Islet precursor cell (in vitro differentiated cells): Measurements from ENCODE around the gene VAPB.

Experiments
- DNase-seq: peaks from one replicate; pipeline ENCODE4 v3.0.0-alpha.2; 2018

Gene VAPB

DNA sequence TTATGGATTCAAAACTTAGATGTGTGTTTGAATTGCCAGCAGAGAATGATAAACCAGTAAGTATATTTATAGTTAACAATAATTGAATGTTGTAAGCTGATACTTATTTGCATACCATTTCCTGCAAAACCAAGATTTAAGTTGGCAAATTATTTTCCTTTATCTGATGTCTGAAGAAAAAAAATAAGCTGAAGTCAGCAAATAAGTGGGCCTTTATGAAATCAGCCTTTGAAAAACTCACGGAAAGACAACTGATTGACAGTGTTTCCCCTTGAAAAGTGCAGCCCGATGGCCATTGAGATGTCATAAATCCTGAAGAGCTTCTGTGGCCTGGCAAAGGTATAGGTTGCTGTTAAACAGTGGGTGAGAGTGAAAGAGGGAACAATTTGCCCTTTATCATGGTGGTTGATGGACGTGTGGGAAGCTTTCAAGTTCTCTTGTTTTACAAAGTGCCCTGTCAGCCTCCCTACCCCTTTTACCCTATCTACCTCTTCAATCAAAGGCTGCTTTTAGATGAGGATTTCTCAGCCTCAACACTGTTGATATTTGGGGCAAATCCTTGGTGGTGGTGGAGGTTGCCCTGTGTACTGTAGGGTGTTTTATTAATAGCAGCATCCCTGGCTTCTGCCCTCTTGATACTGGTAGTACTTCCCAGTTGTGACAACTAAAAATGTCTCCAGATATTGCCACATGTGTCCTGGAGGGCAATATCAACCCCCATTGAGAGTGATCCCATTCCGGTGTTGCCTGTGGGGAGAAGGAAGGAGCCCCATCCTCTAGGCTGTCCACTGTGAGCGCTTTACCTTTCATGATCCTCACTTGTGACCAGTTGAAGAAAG lies 50.2 kb downstream of the VAPB start:
- DNase-seq = no peak

- peak; percentile 57 for DNase-seq
These were observed 51.2 kb downstream of the VAPB start for GRCh38 chr20:58440021-58440767.

DNA sequence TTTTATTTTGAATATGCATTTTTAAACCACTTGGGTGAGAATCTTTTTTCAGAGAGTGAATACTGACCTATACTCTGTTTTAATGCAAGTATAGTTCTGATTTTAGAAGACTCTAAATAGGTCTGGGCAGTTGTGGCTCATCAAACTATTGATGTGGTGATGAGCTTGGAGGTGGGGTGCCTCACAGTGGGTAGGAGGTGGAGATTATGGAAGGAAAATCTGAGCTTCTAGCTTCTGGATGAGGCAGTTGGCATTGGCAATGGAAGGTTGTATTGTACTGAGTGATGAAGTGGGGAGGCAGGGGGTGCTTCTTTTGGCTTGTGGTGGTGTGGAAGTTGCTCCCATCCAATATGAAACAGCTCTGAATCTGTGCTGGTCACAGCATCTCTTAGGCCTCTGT lies 52.7 kb downstream of the VAPB start:
- DNase-seq = no peak

DNA sequence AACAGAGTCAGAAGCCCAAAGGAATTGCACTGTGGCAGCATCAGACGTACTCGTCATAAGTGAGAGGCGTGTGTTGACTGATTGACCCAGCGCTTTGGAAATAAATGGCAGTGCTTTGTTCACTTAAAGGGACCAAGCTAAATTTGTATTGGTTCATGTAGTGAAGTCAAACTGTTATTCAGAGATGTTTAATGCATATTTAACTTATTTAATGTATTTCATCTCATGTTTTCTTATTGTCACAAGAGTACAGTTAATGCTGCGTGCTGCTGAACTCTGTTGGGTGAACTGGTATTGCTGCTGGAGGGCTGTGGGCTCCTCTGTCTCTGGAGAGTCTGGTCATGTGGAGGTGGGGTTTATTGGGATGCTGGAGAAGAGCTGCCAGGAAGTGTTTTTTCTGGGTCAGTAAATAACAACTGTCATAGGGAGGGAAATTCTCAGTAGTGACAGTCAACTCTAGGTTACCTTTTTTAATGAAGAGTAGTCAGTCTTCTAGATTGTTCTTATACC lies 55.8 kb downstream of the VAPB start:
- DNase-seq = no peak

DNA sequence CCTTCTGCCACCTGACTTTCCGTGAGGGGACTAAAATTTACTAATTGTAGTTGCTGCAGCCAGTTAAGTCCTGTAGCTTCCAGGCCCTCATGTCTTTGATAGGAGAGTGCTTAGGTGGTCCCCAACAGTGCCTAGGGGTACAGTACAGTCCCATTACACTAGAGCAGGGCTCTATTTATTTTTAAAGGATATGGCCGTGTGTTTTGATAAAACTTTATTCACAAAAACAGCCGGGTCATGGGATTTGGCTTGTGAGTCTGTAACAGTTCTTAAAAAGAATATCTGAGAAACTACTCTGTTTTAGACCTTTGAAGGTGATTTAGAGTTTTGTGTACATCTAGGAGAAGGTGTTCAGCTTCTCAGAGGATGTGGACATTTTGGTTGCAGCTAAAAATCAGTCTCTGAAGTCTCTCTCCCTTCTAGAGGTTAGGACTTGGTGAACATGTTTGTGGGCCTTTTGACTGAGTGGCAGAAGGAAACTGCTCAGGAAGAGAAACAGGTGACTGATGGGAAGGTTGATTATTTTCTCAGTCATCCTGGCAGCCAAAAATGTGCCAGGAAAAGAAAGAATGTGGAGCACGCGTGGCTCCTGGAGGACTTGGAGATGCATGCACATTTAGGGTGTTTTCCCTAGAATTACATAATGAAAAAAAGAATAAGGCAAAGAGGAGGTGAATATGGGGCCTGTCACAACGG lies 57.4 kb downstream of the VAPB start:
- DNase-seq = no peak

DNA sequence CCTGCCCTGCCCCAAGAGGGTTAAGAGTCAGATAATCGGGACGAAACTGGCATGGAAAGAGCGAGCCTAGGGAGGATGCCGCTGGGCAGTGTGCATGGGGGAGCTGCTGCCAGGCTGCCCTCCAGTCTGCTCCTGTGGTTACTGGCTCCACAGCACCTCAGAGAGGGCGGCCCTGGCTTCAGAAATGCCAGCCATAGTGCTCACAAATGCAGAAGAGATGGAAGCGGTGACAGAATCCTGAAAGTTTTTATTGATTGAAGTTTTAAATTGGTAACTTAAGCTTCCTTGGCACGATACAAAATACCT lies 57.9 kb downstream of the VAPB start:
- peak; percentile 37 for DNase-seq

GRCh38 chr20:58447511-58448391 lies 58.7 kb downstream of the VAPB start:
- DNase-seq = peak; percentile 81

DNA sequence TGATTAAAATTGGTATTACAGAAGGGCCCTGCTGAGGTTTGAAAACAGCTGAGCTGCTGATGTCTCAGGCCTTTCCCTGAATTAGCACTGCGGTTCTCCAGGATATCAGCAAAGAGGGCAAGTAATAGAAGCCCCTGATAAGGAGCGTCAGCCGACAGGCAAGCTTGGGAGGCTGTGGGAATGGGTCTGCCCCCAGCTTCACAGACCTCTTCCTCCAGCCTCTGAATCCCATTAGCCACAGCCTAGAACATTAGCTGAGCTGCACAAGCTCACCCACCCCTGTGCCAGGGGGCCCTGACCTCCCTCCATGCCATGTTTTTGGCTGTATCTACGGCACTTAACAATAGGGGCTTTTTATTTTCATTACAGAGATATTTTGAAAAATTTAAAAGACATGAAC lies 59.9 kb downstream of the VAPB start:
- peak; percentile 55 for DNase-seq

- DNase-seq = peak; percentile 57
These were observed 60.7 kb downstream of the VAPB start for GRCh38 chr20:58449681-58450221.

DNA sequence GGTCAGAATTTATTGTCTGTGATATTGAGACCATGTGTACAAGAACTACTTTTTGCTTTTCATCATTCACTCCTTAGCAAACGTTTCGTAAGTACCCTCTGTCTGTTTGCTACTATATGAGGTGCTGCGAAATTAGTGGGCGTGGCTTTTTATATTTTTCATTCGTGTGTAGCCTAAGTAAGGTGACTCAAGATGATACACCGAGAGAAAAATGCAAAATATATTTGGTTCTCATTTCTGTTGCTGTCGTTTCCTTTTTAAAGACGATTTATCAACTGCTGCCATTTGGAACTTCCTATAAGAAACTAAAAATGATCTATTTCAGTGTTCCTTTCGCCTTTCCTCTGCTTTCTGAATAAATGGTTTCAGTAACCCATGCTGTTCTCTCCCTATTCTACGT lies 61.2 kb downstream of the VAPB start:
- DNase-seq = no peak

- no peak for DNase-seq
These were observed 63.7 kb downstream of the VAPB start for GRCh38 chr20:58452667-58453255.

- no peak for DNase-seq
These were observed 64.4 kb downstream of the VAPB start for GRCh38 chr20:58453391-58453790.

GRCh38 chr20:58454460-58454859 lies 65.4 kb downstream of the VAPB start:
- DNase-seq = no peak

DNA sequence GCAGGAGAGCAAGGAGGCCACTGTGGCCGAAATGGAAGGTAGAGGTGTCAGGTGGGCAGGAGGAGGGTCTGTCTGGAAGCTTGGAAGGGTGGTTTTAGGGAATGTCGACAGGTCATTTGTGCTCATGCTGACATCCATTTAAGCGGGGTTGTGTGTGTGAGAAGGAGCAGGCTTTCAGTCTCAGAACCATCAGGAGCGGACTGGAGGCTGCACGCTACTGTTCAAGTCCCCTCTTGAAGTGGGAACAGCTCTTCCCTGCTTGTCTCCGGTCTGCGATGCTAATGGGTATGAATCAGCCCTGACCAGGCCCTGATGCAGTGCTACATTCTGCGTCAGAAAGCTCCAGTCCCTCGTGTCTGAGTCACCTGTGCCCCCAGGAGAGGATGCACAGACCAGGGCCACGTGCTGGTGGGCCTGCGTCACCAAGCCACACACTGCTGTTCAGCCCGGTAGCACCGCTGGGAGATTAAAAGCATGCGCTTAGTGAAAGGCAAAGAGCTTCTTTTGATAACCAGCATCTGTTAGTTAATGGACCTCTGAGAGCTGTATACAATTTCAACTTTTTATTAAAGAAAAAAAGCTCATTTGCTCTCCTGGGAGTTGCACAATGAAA lies 68.2 kb downstream of the VAPB start:
- peak; percentile 94 for DNase-seq

DNA sequence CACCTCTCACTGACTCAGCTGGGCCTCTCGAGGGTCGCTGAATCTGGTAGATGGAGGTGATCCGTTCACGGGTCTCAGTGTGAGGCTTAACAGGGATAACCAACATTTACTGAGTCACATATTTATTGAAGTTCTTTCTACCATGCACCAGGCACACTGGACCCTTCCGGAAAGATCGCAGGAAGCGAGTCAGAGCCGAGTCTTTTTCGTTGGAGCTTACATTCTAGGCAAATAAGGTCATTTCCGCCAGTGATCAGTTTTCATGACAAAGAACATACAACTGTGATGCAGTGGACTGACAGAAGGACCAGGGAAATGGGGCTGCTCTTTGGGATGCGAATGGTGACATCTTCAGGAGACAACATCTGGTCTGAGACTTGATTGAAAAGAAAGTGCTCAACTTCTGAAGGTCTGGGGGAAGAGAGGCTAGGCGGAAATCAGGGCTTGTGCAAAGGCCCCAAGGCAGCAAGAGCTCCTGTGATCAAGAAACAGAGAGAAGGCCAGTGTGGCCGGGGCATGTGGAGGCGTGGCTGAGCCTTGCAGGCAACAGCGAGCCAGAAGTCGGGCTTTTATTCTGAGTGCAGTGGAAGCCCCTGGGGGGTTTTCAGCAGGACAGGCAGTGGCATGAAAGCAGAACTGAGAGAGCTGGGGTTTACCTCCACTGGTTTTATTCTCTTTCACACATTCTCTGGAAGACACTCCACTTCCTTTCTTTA lies 69.5 kb downstream of the VAPB start:
- DNase-seq = peak; percentile 85

DNA sequence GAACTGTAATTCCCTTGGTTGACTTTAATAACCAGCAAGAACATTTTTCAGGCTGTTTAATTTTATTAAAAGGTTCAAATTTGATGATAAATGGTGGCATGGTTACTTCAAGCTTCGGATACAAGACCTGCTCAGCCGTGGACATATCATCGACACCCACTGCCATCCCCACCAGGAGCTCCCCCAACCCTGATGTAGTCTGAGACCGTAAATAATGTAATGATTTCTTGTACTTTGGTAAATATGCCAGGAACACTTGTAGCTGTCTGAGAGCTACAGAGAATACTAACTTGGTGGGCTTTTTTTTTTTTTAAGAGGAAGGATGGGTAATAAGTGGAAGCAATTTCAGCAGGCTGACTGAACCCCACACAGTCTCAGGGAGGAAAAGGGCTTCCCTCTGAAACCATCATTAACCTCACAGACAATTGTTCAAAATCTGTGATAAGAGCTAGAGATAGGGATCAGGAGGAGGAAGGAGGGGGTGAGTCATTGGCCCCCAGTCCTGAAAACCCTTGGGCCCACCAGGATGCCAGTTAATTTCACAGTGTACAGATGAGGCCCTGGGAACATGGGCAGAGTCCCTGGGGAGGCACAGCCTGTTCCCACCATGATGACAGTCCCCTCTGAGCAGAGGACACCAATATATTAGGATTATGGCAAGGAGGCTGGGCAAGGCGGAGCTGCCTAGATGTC lies 70.2 kb downstream of the VAPB start:
- DNase-seq = no peak

DNA sequence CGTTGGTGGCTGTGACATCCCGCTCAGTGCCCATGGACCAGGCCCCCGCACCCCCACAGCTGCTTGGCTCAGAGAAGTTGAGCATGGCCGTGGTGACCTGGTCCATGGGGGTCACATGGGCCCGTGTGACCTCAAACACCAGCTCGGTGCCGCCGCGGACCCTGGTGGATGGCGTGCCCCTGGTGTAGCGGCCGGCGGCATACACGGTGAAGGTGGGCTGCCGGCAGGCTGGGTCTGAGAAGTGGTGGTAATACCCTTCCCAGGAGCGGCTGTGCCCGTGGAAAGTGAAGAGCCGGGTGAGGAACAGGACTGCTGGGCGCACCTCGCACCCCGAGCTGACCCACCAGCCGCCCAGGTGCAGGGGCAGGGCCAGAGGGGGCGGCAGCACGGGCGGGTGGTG lies 72.1 kb downstream of the VAPB start:
- no peak for DNase-seq

GRCh38 chr20:58461899-58462298 lies 72.9 kb downstream of the VAPB start:
- no peak for DNase-seq

DNA sequence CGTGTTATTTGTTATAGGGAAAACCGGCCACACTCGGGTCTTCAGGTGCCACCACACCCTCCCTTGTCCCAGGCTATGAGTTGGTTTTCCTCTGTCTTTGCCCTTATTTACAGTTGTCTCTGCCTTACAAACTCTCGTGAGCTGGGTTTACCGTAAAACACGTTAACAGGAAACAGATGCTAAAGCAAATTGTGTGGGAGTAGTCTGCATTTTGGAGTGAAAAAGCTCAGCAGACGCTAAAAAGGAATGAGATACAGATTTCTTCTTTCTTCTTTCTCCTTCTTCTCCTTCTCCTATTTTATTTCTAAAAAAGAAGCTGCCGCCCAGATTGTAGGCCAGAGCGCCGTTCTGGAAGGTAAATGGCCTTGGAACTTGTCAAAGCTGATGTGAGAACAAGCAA lies 74.2 kb downstream of the VAPB start:
- no peak for DNase-seq

DNA sequence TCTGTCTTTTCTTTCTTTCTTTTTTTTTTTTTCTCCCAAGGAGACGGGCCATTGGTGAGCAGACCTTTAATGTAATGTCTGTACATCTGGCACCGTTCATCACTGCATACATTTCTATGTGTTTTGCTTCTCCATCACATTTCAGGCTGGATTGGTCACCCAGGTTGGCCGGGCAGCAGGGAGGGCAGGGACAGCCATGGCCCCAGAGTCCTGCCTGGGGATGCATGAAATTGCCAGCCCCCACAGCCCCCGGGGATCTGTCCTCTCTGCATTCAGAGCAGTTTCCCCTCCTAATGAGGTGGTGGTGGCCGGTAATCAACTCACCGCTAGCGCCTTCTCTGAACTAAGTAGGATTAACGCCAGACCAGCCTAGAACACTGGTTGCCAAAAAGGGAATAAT lies 75.8 kb downstream of the VAPB start:
- DNase-seq = no peak
